GM21526 (cell line): ENCODE results near the gene ROPN1B.

ENCODE experiments used
- ATAC-seq: cut with Tn5 transposase; IDR thresholded peaks from one replicate; pipeline ENCODE4 v1.9.1; 2021; ENCODE audit warnings: moderate library complexity; ENCODE audit not compliant: unreplicated experiment, low FRiP score

Gene ROPN1B

GRCh38 chr3:126026277-126026751, 57.3 kb downstream of the ROPN1B start:
- no peak for ATAC-seq

GRCh38 chr3:126026761-126027160, 57.8 kb downstream of the ROPN1B start:
- ATAC-seq = no peak

GRCh38 chr3:126028096-126028495, 59.1 kb downstream of the ROPN1B start:
- ATAC-seq = no peak

- ATAC-seq = no peak
Observed at GRCh38 chr3:126029241-126029640, 60.3 kb downstream of the ROPN1B start.

GRCh38 chr3:126030455-126030854, 61.5 kb downstream of the ROPN1B start:
- no peak for ATAC-seq

GRCh38 chr3:126031981-126032471, 63.0 kb downstream of the ROPN1B start:
- no peak for ATAC-seq
